Measurements from ENCODE around the gene CYB5RL. TPM values are rescaled to one million over a fixed set of nuclear protein-coding genes. Genes with fewer than 3 reads are reported as not detected.
"Not testable (repeated sequence)": the region's sequence is repeated elsewhere in the genome, so short reads cannot be mapped to it uniquely, and the experiment has no call there.

Gene CYB5RL
- total RNA-seq, 4 donors from 2014 or later: 3.7 to 6.2 (median 5.2) TPM

GRCh38 chr1:54171606-54172005 is 28.2 kb downstream of the CYB5RL start:
- no peaks in the 10 kb centered on the region for H3K9me3 ChIP-seq

DNA sequence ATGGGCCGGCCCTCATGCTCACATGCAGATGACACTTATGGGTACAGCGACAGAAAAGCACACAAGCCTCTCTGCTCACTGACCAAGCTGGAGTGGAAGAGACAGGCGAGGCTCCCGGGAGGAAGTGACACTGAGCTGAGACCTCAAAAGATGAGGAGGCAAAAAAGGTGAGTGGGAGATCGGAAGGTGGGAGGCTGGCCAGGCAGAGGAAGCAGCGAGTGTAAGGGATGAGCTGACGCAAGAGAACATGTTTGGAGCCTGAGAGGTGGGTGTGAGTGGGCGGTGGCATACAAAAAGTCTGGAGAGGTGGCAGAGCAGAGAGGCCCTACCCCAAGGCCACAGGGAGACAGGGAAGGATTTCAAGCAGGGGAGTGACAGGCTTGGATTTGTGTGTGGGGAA is 28.8 kb downstream of the CYB5RL start:
- no peak overlapping the region for H3K27ac ChIP-seq
- peaks cover 0 to 5% of the 10 kb centered on the region in 2 donors for H3K4me1 ChIP-seq
- H3K9me3 ChIP-seq: no peaks in the 10 kb centered on the region
- TF ChIP-seq POLR2A (IDR thresholded peaks at IDR 0.05): no peak
- TF ChIP-seq, protein P1, sequence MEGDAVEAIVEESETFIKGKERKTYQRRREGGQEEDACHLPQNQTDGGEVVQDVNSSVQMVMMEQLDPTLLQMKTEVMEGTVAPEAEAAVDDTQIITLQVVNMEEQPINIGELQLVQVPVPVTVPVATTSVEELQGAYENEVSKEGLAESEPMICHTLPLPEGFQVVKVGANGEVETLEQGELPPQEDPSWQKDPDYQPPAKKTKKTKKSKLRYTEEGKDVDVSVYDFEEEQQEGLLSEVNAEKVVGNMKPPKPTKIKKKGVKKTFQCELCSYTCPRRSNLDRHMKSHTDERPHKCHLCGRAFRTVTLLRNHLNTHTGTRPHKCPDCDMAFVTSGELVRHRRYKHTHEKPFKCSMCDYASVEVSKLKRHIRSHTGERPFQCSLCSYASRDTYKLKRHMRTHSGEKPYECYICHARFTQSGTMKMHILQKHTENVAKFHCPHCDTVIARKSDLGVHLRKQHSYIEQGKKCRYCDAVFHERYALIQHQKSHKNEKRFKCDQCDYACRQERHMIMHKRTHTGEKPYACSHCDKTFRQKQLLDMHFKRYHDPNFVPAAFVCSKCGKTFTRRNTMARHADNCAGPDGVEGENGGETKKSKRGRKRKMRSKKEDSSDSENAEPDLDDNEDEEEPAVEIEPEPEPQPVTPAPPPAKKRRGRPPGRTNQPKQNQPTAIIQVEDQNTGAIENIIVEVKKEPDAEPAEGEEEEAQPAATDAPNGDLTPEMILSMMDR (IDR thresholded peaks at IDR 0.05): no peak
- 82 to 84% methylated on average over 8 of the region's 8 CpGs for WGBS, 2 donors
- intact Hi-C loops (cut with DNase I): no loop called here
- no peak overlapping the region for H3K4me3 ChIP-seq (replicated peaks in 1 of 3)
- H3K36me3 ChIP-seq: no peaks in the 10 kb centered on the region
- H3K27me3 ChIP-seq: no peaks in the 10 kb centered on the region
- no peak for DNase-seq

More at GRCh38 chr1:54171606-54172005, 28.2 kb downstream of the CYB5RL start:
- TF ChIP-seq, protein P1 (IDR thresholded peaks at IDR 0.05): no peak
- TF ChIP-seq POLR2A (IDR thresholded peaks at IDR 0.05): no peak
- Histone ChIP-seq H3K4me3 (replicated peaks in 1 of 3) (no peak overlapping the region), H3K4me1 (peaks cover 0 to 5% of the 10 kb centered on the region in 2 donors), H3K27ac (no peak overlapping the region), H3K36me3 (no peaks in the 10 kb centered on the region), H3K27me3 (no peaks in the 10 kb centered on the region)
- WGBS, 2 donors: 94 to 95% methylated on average over 8 of the region's 8 CpGs
- intact Hi-C loops (cut with DNase I): no loop called here
- no peak for DNase-seq

DNA sequence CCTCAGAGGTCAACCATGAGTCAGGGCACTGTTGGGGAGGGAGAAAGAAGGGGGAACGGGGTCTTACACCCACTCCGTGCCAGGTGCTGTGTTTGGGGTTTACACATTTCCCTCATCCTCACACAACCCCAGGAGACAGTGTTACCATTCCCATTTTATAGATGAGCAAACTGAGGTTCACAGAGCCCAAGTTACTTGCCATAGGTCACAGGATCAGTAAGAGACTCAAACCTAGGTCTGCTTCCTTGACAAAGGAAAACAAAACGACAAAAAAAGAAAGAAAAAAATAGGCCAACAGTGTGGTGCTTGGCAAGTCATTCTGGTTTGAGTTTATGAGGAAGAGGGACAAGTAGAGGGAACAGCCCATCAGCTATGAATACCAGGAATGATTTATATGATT is 30.8 kb downstream of the CYB5RL start:
- intact Hi-C loops (cut with DNase I): no loop called here
- no peak overlapping the region for H3K27ac ChIP-seq
- DNase-seq: no peak
- TF ChIP-seq, protein P1 (IDR thresholded peaks at IDR 0.05): no peak
- TF ChIP-seq POLR2A (IDR thresholded peaks at IDR 0.05): no peak
- H3K4me1 ChIP-seq: peaks cover 0 to 5% of the 10 kb centered on the region in 2 donors
- no peaks in the 10 kb centered on the region for H3K27me3 ChIP-seq
- no peak overlapping the region for H3K4me3 ChIP-seq (replicated peaks in 1 of 3)
- WGBS, 2 donors: 75 to 79% methylated on average over 3 of the region's 3 CpGs
- no peaks in the 10 kb centered on the region for H3K36me3 ChIP-seq
- H3K9me3 ChIP-seq: no peaks in the 10 kb centered on the region

GRCh38 chr1:54168206-54168965 is 31.4 kb downstream of the CYB5RL start:
- H3K4me1 ChIP-seq: peaks cover 0 to 5% of the 10 kb centered on the region in 2 donors
- TF ChIP-seq POLR2A (IDR thresholded peaks at IDR 0.05): no peak
- TF ChIP-seq, protein P1 (IDR thresholded peaks at IDR 0.05): no peak
- intact Hi-C loops (cut with DNase I): no loop called here
- no peak for DNase-seq
- no peaks in the 10 kb centered on the region for H3K9me3 ChIP-seq
- H3K4me3 ChIP-seq (replicated peaks in 1 of 3): no peak overlapping the region
- no peak overlapping the region for H3K27ac ChIP-seq
- WGBS, 2 donors: 74 to 90% methylated on average over 3 to 7 of the region's 8 CpGs
- H3K27me3 ChIP-seq: no peaks in the 10 kb centered on the region
- no peaks in the 10 kb centered on the region for H3K36me3 ChIP-seq

DNA sequence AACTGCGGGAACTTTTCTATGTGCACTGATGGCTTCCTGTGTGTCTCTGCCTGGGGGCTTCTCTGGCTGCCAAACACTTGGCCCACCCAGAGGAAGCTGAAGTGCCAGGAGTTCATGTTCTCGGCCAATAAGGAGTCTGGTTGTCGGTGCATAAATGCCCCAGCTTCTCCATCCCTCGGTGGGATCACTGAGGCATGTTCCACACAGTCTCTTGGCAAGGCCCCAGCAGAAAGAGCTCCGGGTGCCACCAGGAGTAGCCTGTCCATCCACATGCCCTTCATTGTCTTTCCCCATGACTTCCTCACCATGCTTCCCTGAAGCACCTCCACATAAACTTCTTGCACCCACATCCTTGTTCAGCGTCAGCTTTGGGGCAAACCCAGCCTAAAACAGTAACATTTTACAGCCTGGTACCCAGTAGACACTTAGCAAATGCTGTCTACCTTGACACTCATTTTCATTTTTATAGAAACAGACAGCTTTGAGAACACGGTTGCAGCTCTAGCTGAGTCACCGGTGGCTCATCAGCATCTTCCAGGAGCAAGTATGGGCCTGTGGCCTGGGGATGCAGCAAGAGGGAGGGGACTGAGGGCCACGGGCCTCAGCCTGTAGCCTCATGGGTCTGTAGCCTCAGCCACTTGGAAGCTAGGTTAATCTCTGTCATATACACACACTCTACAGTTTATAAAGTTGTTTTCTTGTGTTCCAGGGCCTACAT is 32.2 kb downstream of the CYB5RL start:
- no peak overlapping the region for H3K27ac ChIP-seq
- intact Hi-C loops (cut with DNase I): no loop called here
- H3K4me1 ChIP-seq: no peaks in the 10 kb centered on the region
- no peaks in the 10 kb centered on the region for H3K9me3 ChIP-seq
- H3K4me3 ChIP-seq (replicated peaks in 1 of 3): no peak overlapping the region
- no peak for TF ChIP-seq POLR2A (IDR thresholded peaks at IDR 0.05)
- TF ChIP-seq, protein P1 (IDR thresholded peaks at IDR 0.05): no peak
- 78 to 87% methylated on average over 8 to 9 of the region's 9 CpGs for WGBS, 2 donors
- DNase-seq: no peak
- no peaks in the 10 kb centered on the region for H3K27me3 ChIP-seq
- no peaks in the 10 kb centered on the region for H3K36me3 ChIP-seq

- WGBS, 2 donors: 94 to 96% methylated on average over 8 of the region's 8 CpGs
- intact Hi-C loops (cut with DNase I); H3K4me3 ChIP-seq (replicated peaks in 1 of 3); H3K9me3 ChIP-seq; H3K27ac ChIP-seq; DNase-seq; H3K4me1 ChIP-seq; H3K36me3 ChIP-seq; H3K27me3 ChIP-seq: not testable (repeated sequence)
These were observed 33.5 kb downstream of the CYB5RL start for GRCh38 chr1:54166357-54166756.

Measured in thyroid gland (tissue), 4 donors.